Mesodermal cell (in vitro differentiated cells): ENCODE results near the gene SLC9A1.

Source experiments
- H3K27ac ChIP-seq: 2 replicates; pipeline ENCODE4 v1.7.0; 2013; ENCODE audit warnings: mild to moderate bottlenecking, low read depth, low read length, moderate library complexity; ENCODE audit not compliant: severe bottlenecking
- H3K36me3 ChIP-seq: 2 replicates; pipeline ENCODE4 v1.7.1; 2013; ENCODE audit warnings: mild to moderate bottlenecking, low read length, moderate library complexity; ENCODE audit not compliant: control insufficient read depth, insufficient read depth
- H3K4me1 ChIP-seq: one replicate; pipeline ENCODE4 v1.7.1; 2013; ENCODE audit warnings: mild to moderate bottlenecking, low read length; ENCODE audit not compliant: insufficient read depth, control insufficient read depth, poor library complexity, severe bottlenecking
- H3K4me3 ChIP-seq: 2 replicates; pipeline ENCODE4 v1.7.0; 2013; ENCODE audit warnings: low read length, control low read depth, mild to moderate bottlenecking; ENCODE audit not compliant: insufficient read depth, poor library complexity, severe bottlenecking; ENCODE audit errors: extremely low read depth
- H3K9me3 ChIP-seq: 2 replicates; pipeline ENCODE4 v1.7.1; 2013; ENCODE audit warnings: mild to moderate bottlenecking, low read length, moderate library complexity; ENCODE audit not compliant: control insufficient read depth
- WGBS, 2 experiments: methylation state at CpG; one replicate each; pipeline ENCODE4 v1.1.5; 2013; ENCODE audit warnings: missing lambda C conversion rate in 2 of 2; ENCODE audit not compliant: insufficient coverage in 2 of 2; 5-methylcytosine and 5-hydroxymethylcytosine counted together

The SLC9A1 gene

DNA sequence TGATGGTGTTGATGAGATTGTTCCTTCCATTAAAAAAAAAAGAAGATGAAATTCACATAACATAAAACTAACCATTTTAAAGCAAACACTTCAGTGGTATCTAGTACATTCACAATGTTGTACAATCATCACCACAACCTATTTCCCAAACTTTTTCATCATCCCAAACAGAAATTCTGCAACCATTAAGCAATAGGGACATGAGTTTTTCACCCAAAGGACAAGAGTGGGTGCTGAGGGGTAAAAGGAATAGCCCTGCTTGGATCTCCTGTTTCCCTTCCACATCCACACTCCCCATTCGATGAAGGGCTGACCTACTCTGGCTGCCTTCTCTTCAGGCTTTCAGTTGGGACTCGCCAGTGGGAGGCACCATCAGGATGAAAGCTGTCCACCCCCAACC, 59.3 kb downstream of the SLC9A1 start:
- 94 to 100% methylated on average over 1 to 2 of the region's 2 CpGs for WGBS, 2 experiments
- Histone ChIP-seq H3K27ac (no peak overlapping the region), H3K4me3 (no peak overlapping the region), H3K4me1 (peaks cover 19% of the 10 kb centered on the region), H3K9me3 (no peaks in the 10 kb centered on the region), H3K36me3 (no peaks in the 10 kb centered on the region)

- H3K4me3 ChIP-seq, result no peak overlapping the region
- H3K27ac ChIP-seq, result no peak overlapping the region
- no peaks in the 10 kb centered on the region for H3K4me1 ChIP-seq
- no peaks in the 10 kb centered on the region for H3K9me3 ChIP-seq
- H3K36me3 ChIP-seq, result no peaks in the 10 kb centered on the region
- 80 to 100% methylated on average over 2 of the region's 3 CpGs for WGBS, 2 experiments
These were observed 62.0 kb downstream of the SLC9A1 start for GRCh38 chr1:27092888-27093287.

DNA sequence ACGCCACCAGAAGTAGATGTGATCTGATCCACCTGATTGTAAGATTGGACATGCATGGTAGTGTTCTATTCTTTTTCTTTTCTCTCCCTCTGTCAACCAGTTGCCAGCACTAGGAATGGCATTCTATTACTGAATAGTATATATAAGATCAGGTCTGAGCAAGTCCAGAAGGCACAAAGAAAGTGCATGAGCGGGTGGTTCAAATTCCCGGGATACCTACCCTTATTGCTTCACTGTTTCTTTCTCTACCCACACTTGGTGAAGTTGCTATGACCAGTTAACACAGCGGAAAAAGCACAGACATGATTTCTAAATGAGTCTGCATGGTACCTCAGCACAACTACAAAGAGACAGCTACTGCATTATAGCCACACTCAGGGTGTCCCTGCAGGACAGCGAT, 64.0 kb downstream of the SLC9A1 start:
- no peak overlapping the region for H3K27ac ChIP-seq
- WGBS, 2 experiments, result 91 to 98% methylated on average over 4 to 5 of the region's 5 CpGs
- no peaks in the 10 kb centered on the region for H3K36me3 ChIP-seq
- H3K9me3 ChIP-seq, result no peaks in the 10 kb centered on the region
- no peaks in the 10 kb centered on the region for H3K4me1 ChIP-seq
- no peak overlapping the region for H3K4me3 ChIP-seq

- Histone ChIP-seq H3K4me1 (no peaks in the 10 kb centered on the region), H3K9me3 (no peaks in the 10 kb centered on the region), H3K36me3 (no peaks in the 10 kb centered on the region), H3K27ac (no peak overlapping the region), H3K4me3 (no peak overlapping the region)
- 91 to 99% methylated on average over 8 of the region's 10 CpGs for WGBS, 2 experiments
These were observed 67.3 kb downstream of the SLC9A1 start for GRCh38 chr1:27087371-27088220.

GRCh38 chr1:27086628-27087027, 68.3 kb downstream of the SLC9A1 start:
- 92 to 95% methylated on average over 2 of the region's 3 CpGs for WGBS, 2 experiments
- H3K4me3 ChIP-seq, result no peak overlapping the region

DNA sequence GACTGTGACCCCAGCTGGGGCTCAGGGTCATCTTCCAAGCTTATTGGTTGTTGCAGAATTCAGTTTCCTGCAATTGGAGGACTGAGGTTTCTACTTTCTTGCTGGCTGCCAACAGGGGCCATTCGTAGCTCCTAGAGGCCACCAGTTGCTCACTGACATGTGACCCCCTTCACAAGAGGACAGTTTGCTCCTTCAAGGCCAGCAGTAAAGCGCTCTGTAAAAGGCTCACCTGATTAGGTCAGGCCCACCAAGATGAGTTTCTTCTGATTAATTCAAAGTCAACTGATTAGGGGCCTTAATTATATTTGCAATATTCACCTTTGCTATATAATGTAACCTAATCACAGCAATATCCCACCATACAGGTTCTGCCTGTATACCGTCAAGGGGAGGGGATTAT, 68.9 kb downstream of the SLC9A1 start:
- Histone ChIP-seq H3K9me3 (no peaks in the 10 kb centered on the region), H3K36me3 (no peaks in the 10 kb centered on the region), H3K4me1 (no peaks in the 10 kb centered on the region), H3K4me3 (no peak overlapping the region), H3K27ac (no peak overlapping the region)
- WGBS, 2 experiments, result 85 to 96% methylated on average over 2 of the region's 3 CpGs

More at GRCh38 chr1:27086628-27087027, 68.3 kb downstream of the SLC9A1 start:
- Histone ChIP-seq H3K36me3 (no peaks in the 10 kb centered on the region), H3K9me3 (no peaks in the 10 kb centered on the region), H3K27ac (no peak overlapping the region), H3K4me1 (no peaks in the 10 kb centered on the region)

DNA sequence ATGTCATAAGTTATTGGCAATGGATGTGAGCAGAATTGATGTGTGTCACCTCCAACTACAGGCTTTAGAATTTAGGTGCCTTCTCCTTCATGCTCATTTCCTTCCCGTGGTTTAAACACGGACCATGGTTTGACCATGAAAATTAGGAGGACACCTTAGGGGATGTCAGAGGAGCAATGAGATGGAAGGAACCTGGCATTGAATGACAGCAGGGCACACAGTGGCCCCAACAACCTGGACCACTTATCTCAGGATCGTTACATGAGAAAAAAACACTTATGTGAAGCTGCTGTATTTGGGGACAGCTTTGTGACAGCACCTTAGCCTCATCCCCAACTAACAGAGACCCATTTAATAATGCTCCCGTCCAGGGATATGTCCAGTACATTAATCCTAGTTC, 70.8 kb downstream of the SLC9A1 start:
- Histone ChIP-seq H3K4me1 (no peaks in the 10 kb centered on the region), H3K27ac (no peak overlapping the region), H3K9me3 (no peaks in the 10 kb centered on the region), H3K36me3 (no peaks in the 10 kb centered on the region), H3K4me3 (no peak overlapping the region)
- 93 to 95% methylated on average over 4 of the region's 4 CpGs for WGBS, 2 experiments

DNA sequence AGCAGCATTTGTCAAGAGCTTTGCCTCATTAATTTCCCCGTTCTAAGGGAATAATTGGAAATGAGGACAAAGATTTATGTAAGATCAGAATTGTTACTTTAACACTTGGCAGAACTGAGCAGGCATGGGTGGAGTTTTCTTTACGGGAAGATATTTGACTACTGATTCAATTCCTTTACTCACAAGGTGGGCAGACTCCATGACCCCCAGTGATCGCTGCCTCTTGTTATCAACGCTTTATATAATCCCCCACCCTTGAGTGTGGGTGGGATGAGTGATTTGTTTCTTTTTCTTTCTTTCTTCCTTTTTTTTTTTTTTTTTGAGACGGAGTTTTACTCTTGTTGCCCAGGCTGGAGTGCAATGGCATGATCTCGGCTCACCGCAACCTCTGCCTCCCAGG, 77.0 kb downstream of the SLC9A1 start:
- WGBS, 2 experiments, result 100% methylated on average over 1 of the region's 7 CpGs
- no peak overlapping the region for H3K4me3 ChIP-seq
- H3K9me3 ChIP-seq, result no peaks in the 10 kb centered on the region
- no peaks in the 10 kb centered on the region for H3K36me3 ChIP-seq
- peaks cover 3% of the 10 kb centered on the region for H3K4me1 ChIP-seq
- H3K27ac ChIP-seq, result no peak overlapping the region

DNA sequence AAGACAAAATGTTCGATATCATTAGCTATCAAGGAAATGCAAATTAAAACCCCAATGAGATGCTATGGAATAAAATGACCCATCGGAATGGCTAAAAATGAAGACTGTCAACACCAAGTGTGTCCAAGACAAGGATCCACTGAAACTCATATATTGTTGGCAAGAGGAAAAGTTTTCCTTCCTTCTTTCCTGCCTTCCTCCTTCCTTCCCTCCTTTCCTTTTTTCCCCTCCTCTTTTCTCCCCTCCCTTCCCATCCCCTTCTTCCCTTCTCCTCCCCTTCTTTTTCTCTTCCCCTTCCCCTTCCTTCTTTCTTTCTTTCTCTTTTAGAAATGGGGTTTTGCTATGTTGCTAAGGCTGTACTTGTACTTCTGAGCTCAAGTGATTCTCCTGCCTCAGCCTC, 78.1 kb downstream of the SLC9A1 start:
- Histone ChIP-seq H3K9me3 (no peaks in the 10 kb centered on the region), H3K4me1 (peaks cover 3% of the 10 kb centered on the region), H3K36me3 (no peaks in the 10 kb centered on the region), H3K27ac (no peak overlapping the region), H3K4me3 (no peak overlapping the region)
- WGBS, 2 experiments, result 100% methylated on average over 1 of the region's 2 CpGs

DNA sequence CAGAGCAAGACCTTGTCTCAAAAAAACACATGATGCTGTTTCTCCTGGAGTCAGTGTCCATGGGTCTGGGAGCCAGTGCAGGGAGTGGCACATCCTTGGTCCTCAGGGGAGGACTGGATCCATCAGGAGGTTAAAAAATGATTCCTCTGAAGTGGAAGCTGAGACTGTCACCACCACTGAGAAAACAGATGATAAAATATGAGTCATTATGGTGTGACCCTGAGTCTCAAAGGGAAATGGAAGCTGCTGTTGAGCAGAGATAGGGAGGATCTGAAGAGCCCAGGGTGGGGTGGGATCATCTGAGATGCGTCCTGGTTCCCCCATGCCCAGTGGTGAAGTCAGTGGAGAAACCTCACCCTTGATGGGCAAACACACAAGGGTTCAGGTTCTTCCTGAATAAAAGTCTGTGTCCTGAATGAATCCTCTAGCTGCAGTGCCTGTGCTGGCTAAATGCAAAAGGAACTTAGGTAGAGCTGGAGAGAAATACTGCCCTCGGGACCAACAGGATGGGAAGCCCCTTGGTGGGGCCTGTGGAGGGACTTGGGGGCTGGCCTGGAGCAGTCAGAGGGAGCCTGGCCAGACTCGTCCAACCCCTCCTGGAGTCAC, 80.6 kb downstream of the SLC9A1 start:
- peaks cover 3% of the 10 kb centered on the region for H3K4me1 ChIP-seq
- H3K4me3 ChIP-seq, result no peak overlapping the region
- H3K9me3 ChIP-seq, result no peaks in the 10 kb centered on the region
- no peak overlapping the region for H3K27ac ChIP-seq
- WGBS, 2 experiments, result 78 to 91% methylated on average over 2 of the region's 3 CpGs
- H3K36me3 ChIP-seq, result no peaks in the 10 kb centered on the region

- Histone ChIP-seq H3K27ac (no peak overlapping the region), H3K4me3 (no peak overlapping the region), H3K4me1 (peaks cover 3% of the 10 kb centered on the region), H3K9me3 (no peaks in the 10 kb centered on the region), H3K36me3 (no peaks in the 10 kb centered on the region)
- WGBS, 2 experiments, result 58 to 60% methylated on average over 8 of the region's 8 CpGs
These were observed 83.9 kb downstream of the SLC9A1 start for GRCh38 chr1:27071049-27071416.
